Measurements from ENCODE around the gene PLCB2.

Gene PLCB2

DNA sequence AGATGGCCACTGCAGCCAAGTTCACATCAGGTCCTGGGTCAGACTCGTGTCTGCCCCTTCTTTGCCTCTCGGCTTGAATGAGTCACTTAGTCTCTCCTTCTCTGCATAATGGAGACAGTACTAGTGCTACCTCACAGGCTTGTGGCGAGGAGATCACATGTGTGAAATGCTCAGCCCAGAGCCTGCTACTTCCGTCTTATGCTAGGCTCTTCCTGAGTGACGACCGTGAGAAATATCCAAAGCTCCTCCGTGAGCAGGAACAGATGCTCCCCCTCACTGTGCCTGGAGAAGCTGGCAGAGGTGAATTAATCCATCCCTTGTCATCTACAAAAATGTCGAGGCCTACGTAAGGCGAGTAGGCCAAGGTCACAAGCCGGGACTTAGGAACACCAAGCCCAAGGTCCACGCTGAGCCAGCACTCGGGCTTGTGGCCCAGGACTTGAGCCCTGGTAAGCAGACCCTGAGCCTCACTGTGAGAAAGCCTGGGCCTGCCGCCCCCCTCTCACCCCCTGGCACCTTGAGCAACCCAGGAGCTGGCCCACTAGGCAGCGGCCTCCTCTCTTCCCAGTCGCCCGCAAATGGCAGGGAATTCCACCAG is 51.0 kb downstream of the PLCB2 start:
- no peak for ATAC-seq (ENCODE audit: low read depth)
- Histone ChIP-seq H3K27ac (ENCODE audit: poor library complexity, severe bottlenecking) (no peak overlapping the region), H3K27me3 (ENCODE audit: insufficient read depth, poor library complexity, severe bottlenecking) (no peaks in the 10 kb centered on the region), H3K4me1 (ENCODE audit: insufficient read depth, poor library complexity, severe bottlenecking) (peaks cover 9% of the 10 kb centered on the region), H3K4me3 (ENCODE audit: severe bottlenecking) (no peak overlapping the region), H3K9me3 (ENCODE audit: severe bottlenecking) (no peaks in the 10 kb centered on the region), H3K36me3 (ENCODE audit: low read depth) (peaks cover 5% of the 10 kb centered on the region)
- DNase-seq (ENCODE audit: low spot score): no peak
- TF ChIP-seq, protein P1, sequence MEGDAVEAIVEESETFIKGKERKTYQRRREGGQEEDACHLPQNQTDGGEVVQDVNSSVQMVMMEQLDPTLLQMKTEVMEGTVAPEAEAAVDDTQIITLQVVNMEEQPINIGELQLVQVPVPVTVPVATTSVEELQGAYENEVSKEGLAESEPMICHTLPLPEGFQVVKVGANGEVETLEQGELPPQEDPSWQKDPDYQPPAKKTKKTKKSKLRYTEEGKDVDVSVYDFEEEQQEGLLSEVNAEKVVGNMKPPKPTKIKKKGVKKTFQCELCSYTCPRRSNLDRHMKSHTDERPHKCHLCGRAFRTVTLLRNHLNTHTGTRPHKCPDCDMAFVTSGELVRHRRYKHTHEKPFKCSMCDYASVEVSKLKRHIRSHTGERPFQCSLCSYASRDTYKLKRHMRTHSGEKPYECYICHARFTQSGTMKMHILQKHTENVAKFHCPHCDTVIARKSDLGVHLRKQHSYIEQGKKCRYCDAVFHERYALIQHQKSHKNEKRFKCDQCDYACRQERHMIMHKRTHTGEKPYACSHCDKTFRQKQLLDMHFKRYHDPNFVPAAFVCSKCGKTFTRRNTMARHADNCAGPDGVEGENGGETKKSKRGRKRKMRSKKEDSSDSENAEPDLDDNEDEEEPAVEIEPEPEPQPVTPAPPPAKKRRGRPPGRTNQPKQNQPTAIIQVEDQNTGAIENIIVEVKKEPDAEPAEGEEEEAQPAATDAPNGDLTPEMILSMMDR (IDR thresholded peaks at IDR 0.05; ENCODE audit: poor library complexity, severe bottlenecking): no peak

DNA sequence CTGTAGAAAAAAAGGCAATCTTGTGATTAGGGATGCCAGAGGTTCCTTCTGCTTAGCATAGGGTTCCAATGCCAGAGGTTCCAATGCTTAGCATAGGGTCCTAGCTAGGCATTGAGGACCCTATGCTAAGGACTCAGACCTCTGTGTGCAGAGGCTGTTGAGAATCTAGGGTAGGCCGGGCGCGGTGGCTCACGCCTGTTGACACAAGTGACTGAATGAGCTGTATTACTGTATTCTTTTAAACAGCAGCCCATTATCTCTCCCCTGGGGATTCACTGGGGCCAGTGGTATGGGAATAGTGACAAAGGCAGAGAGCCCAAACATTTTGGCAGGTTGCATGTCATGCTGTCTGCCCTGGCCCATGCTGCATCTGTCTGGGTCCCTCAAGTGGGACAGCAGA is 52.7 kb downstream of the PLCB2 start:
- Histone ChIP-seq H3K4me3 (ENCODE audit: severe bottlenecking) (no peak overlapping the region), H3K27me3 (ENCODE audit: insufficient read depth, poor library complexity, severe bottlenecking) (no peaks in the 10 kb centered on the region), H3K27ac (ENCODE audit: poor library complexity, severe bottlenecking) (no peak overlapping the region), H3K9me3 (ENCODE audit: severe bottlenecking) (no peaks in the 10 kb centered on the region), H3K4me1 (ENCODE audit: insufficient read depth, poor library complexity, severe bottlenecking) (peaks cover 10% of the 10 kb centered on the region), H3K36me3 (ENCODE audit: low read depth) (no peaks in the 10 kb centered on the region; the same call in none of the 2 replicates)
- DNase-seq (ENCODE audit: low spot score) (no peak), ATAC-seq (ENCODE audit: low read depth) (no peak)
- TF ChIP-seq, protein P1 (IDR thresholded peaks at IDR 0.05; ENCODE audit: poor library complexity, severe bottlenecking): no peak

DNA sequence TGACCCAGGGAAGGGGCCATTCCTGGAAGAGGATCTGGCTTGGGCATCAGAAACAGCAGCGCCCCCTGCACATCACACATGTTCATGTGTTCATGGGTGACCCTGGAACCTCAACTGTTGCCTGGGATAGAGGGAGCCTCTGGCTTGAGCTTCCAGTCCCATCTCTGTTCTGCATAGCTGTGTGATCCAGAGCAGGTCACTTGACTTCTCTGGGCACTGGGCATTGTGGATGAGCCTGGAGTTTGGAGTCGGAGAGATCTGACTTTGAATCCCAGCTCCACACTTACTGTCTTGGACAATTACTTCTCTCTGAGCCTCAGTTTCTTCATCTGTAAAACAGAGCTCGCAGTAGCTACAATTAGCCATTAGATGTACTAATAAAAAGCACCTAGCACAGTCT is 53.3 kb downstream of the PLCB2 start:
- TF ChIP-seq, protein P1 (IDR thresholded peaks at IDR 0.05; ENCODE audit: poor library complexity, severe bottlenecking): no peak
- H3K36me3 ChIP-seq (ENCODE audit: low read depth): no peaks in the 10 kb centered on the region; the same call in 1 of the 2 replicates
- no peak overlapping the region for H3K4me3 ChIP-seq (ENCODE audit: severe bottlenecking)
- no peaks in the 10 kb centered on the region for H3K27me3 ChIP-seq (ENCODE audit: insufficient read depth, poor library complexity, severe bottlenecking)
- no peak overlapping the region for H3K27ac ChIP-seq (ENCODE audit: poor library complexity, severe bottlenecking)
- no peak for DNase-seq (ENCODE audit: low spot score)
- H3K9me3 ChIP-seq (ENCODE audit: severe bottlenecking): no peaks in the 10 kb centered on the region
- H3K4me1 ChIP-seq (ENCODE audit: insufficient read depth, poor library complexity, severe bottlenecking): peaks cover 16% of the 10 kb centered on the region
- ATAC-seq (ENCODE audit: low read depth): no peak

DNA sequence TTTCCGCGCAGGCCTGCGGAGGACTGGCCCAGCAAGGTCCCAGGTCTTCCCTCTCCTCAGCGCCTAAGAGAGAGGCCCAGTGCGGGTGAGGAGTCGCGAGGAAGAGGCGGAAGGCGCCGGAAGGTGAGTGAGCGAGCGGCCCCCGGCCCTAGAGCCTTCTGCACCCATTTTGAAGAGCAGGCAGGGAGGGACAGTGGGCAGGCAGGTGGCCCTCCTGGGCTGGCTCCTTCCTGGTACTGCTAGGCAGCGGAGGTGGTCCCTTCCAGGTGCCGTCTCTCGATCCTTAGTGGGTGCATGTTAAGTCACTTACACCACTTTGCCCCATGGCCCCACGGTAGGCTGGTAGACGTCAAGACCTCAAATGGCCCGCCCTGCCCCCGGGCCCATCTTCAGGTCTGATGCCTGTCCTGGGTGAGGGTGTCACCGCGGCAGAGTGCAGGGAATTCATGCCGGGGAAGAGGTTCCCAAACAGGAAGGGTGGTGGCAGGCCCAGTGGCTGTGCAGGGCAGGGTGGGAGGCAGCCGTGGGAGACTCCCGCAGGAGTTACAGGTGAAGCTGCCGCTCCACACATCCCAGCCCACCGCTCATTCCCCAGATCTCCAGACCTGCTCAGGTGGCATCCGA is 54.5 kb downstream of the PLCB2 start:
- peak; percentile 76 for DNase-seq (ENCODE audit: low spot score)
- no peaks in the 10 kb centered on the region; the same call in 1 of the 2 replicates for H3K36me3 ChIP-seq (ENCODE audit: low read depth)
- no peak; the same call in 2 of the 3 replicates for ATAC-seq (ENCODE audit: low read depth)
- TF ChIP-seq, protein P1 (IDR thresholded peaks at IDR 0.05; ENCODE audit: poor library complexity, severe bottlenecking): no peak
- peaks cover 19% of the 10 kb centered on the region for H3K4me1 ChIP-seq (ENCODE audit: insufficient read depth, poor library complexity, severe bottlenecking)
- no peaks in the 10 kb centered on the region for H3K27me3 ChIP-seq (ENCODE audit: insufficient read depth, poor library complexity, severe bottlenecking)
- no peaks in the 10 kb centered on the region for H3K9me3 ChIP-seq (ENCODE audit: severe bottlenecking)
- H3K4me3 ChIP-seq (ENCODE audit: severe bottlenecking): peak overlapping the region; percentile 38
- no peak overlapping the region for H3K27ac ChIP-seq (ENCODE audit: poor library complexity, severe bottlenecking)

Measured in RWPE2 (cell line).